Measurements from ENCODE around the gene COA7. TPM values are rescaled to one million over a fixed set of nuclear protein-coding genes. Genes with fewer than 3 reads are reported as not detected.

The COA7 gene
- total RNA-seq, 1 donor from 2014 or later = 13.0 TPM

- Histone ChIP-seq H3K9me3 (ENCODE audit: low read depth) (no peaks in the 10 kb centered on the region), H3K4me2 (no peak overlapping the region), H3K9ac (no peak overlapping the region), H3K27me3 (no peaks in the 10 kb centered on the region), H4K20me1 (ENCODE audit: low read depth) (no peaks in the 10 kb centered on the region), H3K4me3 (no peak overlapping the region), H3K4me1 (peaks cover 15% of the 10 kb centered on the region), H3K79me2 (ENCODE audit: low read depth) (no peaks in the 10 kb centered on the region), H3K27ac (no peak overlapping the region), H3K36me3 (no peaks in the 10 kb centered on the region), H2AFZ (replicated peaks) (no peak overlapping the region), H3F3A (ENCODE audit: low read depth) (peaks cover 40% of the 10 kb centered on the region)
- Mint-ChIP-seq H3K27ac (no peak overlapping the region), H3K4me1 (peaks cover 17% of the 10 kb centered on the region), H3K4me3 (no peak overlapping the region), H3K36me3 (no peaks in the 10 kb centered on the region), H3K27me3 (ENCODE audit: insufficient read depth, low read depth) (peaks cover 4% of the 10 kb centered on the region), H3K9me3 (no peaks in the 10 kb centered on the region)
- no peak for DNase-seq (ENCODE audit: low spot score)
- TF ChIP-seq EZH2 (IDR thresholded peaks at IDR 0.05) (no peak), CTCF (IDR thresholded peaks at IDR 0.05) (no peak), EZH2phosphoT487 (IDR thresholded peaks at IDR 0.05) (no peak)
Measured at GRCh38 chr1:52680353-52680752, 17.8 kb downstream of the COA7 start.

GRCh38 chr1:52679498-52679897, 18.6 kb downstream of the COA7 start:
- H3K4me1 Mint-ChIP-seq = peaks cover 24% of the 10 kb centered on the region
- peak overlapping the region; percentile 34 for H3K27ac Mint-ChIP-seq
- Histone ChIP-seq H3K9me3 (ENCODE audit: low read depth) (no peaks in the 10 kb centered on the region), H3K36me3 (no peaks in the 10 kb centered on the region), H3K4me2 (peak overlapping the region; percentile 50), H3K4me1 (peaks cover 15% of the 10 kb centered on the region), H3K79me2 (ENCODE audit: low read depth) (no peaks in the 10 kb centered on the region), H3K4me3 (no peak overlapping the region), H2AFZ (replicated peaks) (no peak overlapping the region), H3K27ac (peak overlapping the region; percentile 73), H4K20me1 (ENCODE audit: low read depth) (no peaks in the 10 kb centered on the region), H3K27me3 (no peaks in the 10 kb centered on the region), H3K9ac (no peak overlapping the region), H3F3A (ENCODE audit: low read depth) (peaks cover 35% of the 10 kb centered on the region)
- TF ChIP-seq EZH2phosphoT487 (IDR thresholded peaks at IDR 0.05) (no peak), CTCF (IDR thresholded peaks at IDR 0.05) (no peak), EZH2 (IDR thresholded peaks at IDR 0.05) (no peak)
- no peak overlapping the region for H3K4me3 Mint-ChIP-seq
- peaks cover 4% of the 10 kb centered on the region for H3K27me3 Mint-ChIP-seq (ENCODE audit: insufficient read depth, low read depth)
- no peaks in the 10 kb centered on the region for H3K36me3 Mint-ChIP-seq
- no peaks in the 10 kb centered on the region for H3K9me3 Mint-ChIP-seq
- DNase-seq (ENCODE audit: low spot score) = no peak

GRCh38 chr1:52679048-52679447, 19.1 kb downstream of the COA7 start:
- Mint-ChIP-seq H3K27ac (peak overlapping the region; percentile 38), H3K9me3 (no peaks in the 10 kb centered on the region), H3K4me1 (peaks cover 25% of the 10 kb centered on the region), H3K36me3 (no peaks in the 10 kb centered on the region), H3K4me3 (no peak overlapping the region), H3K27me3 (ENCODE audit: insufficient read depth, low read depth) (peaks cover 4% of the 10 kb centered on the region)
- no peaks in the 10 kb centered on the region for H3K79me2 ChIP-seq (ENCODE audit: low read depth)
- peaks cover 15% of the 10 kb centered on the region for H3K4me1 ChIP-seq
- H3F3A ChIP-seq (ENCODE audit: low read depth) = peaks cover 35% of the 10 kb centered on the region
- no peak overlapping the region for H3K4me3 ChIP-seq
- H2AFZ ChIP-seq (replicated peaks) = no peak overlapping the region
- DNase-seq (ENCODE audit: low spot score) = peak; percentile 31
- H3K27ac ChIP-seq = peak overlapping the region; percentile 73
- no peak overlapping the region for H3K9ac ChIP-seq
- TF ChIP-seq EZH2phosphoT487 (IDR thresholded peaks at IDR 0.05) (no peak), EZH2 (IDR thresholded peaks at IDR 0.05) (no peak)
- no peaks in the 10 kb centered on the region for H4K20me1 ChIP-seq (ENCODE audit: low read depth)
- peak overlapping the region; percentile 50 for H3K4me2 ChIP-seq
- no peaks in the 10 kb centered on the region for H3K27me3 ChIP-seq
- no peaks in the 10 kb centered on the region for H3K36me3 ChIP-seq
- no peaks in the 10 kb centered on the region for H3K9me3 ChIP-seq (ENCODE audit: low read depth)

- Mint-ChIP-seq H3K9me3 (no peaks in the 10 kb centered on the region), H3K4me3 (no peak overlapping the region), H3K4me1 (peaks cover 28% of the 10 kb centered on the region), H3K36me3 (no peaks in the 10 kb centered on the region), H3K27ac (no peak overlapping the region), H3K27me3 (ENCODE audit: insufficient read depth, low read depth) (peaks cover 9% of the 10 kb centered on the region)
- H3K79me2 ChIP-seq (ENCODE audit: low read depth) = no peaks in the 10 kb centered on the region
- no peak overlapping the region for H3K27ac ChIP-seq
- H4K20me1 ChIP-seq (ENCODE audit: low read depth) = no peaks in the 10 kb centered on the region
- DNase-seq (ENCODE audit: low spot score) = no peak
- H2AFZ ChIP-seq (replicated peaks) = no peak overlapping the region
- no peaks in the 10 kb centered on the region for H3K36me3 ChIP-seq
- TF ChIP-seq CTCF (IDR thresholded peaks at IDR 0.05) (no peak), EZH2phosphoT487 (IDR thresholded peaks at IDR 0.05) (no peak), EZH2 (IDR thresholded peaks at IDR 0.05) (no peak)
- H3F3A ChIP-seq (ENCODE audit: low read depth) = peaks cover 40% of the 10 kb centered on the region
- no peaks in the 10 kb centered on the region for H3K9me3 ChIP-seq (ENCODE audit: low read depth)
- no peak overlapping the region for H3K9ac ChIP-seq
- H3K27me3 ChIP-seq = no peaks in the 10 kb centered on the region
- peaks cover 15% of the 10 kb centered on the region for H3K4me1 ChIP-seq
- H3K4me3 ChIP-seq = no peak overlapping the region
- H3K4me2 ChIP-seq = no peak overlapping the region
Measured at GRCh38 chr1:52677076-52677806, 20.9 kb downstream of the COA7 start.

All from neural progenitor cell (in vitro differentiated cells).